A673 (cell line): Measurements from ENCODE around the gene SDHC. TPM values are rescaled to one million over a fixed set of nuclear protein-coding genes. Genes with fewer than 3 reads are reported as not detected.
"Not testable (repeated sequence)": the region's sequence is repeated elsewhere in the genome, so short reads cannot be mapped to it uniquely, and the experiment has no call there.

Experiments used
- BruUV-seq: library from RNA; stranded (reverse); fragments of 400-500 nt; replicated peaks from 2 replicates; lab custom pipeline; 2021; lab: Mats Ljungman, UMichigan
- CTCF ChIA-PET: fragments of 300-600 bp; sonication (Branson Sonifier 250); formaldehyde crosslinking; loops from one replicate; lab custom pipeline; 2022; ENCODE audit warnings: antibody characterized with exemption; lab: Charles Lee
- POLR2A ChIA-PET: fragments of 300-600 bp; sonication (Branson Sonifier 250); formaldehyde crosslinking; loops from one replicate; lab custom pipeline; 2022; ENCODE audit warnings: antibody characterized with exemption; ENCODE audit not compliant: low non-redundant PET; lab: Charles Lee
- DNase-seq: peaks from one replicate; pipeline ENCODE4 v3.0.0-alpha.2; 2015; ENCODE audit warnings: low spot score
- H3K27ac ChIP-seq: fragments of 200-600 bp; sonication (generic); 2 replicates; pipeline ENCODE4 v1.5.1; 2016; ENCODE audit warnings: mixed run types, low read depth, mild to moderate bottlenecking, mixed read lengths, antibody characterized with exemption, low read length; ENCODE audit not compliant: poor library complexity, severe bottlenecking
- H3K27me3 ChIP-seq: fragments of 200-600 bp; sonication (generic); replicated peaks from 2 replicates; pipeline ENCODE4 v1.6.1; 2017; ENCODE audit warnings: mixed run types, low read depth, mild to moderate bottlenecking, mixed read lengths, antibody characterized with exemption, low read length; ENCODE audit not compliant: insufficient read depth, poor library complexity
- H3K36me3 ChIP-seq: fragments of 200-600 bp; sonication (generic); 2 replicates; pipeline ENCODE4 v1.6.1; 2016; ENCODE audit warnings: mixed run types, mild to moderate bottlenecking, mixed read lengths, antibody characterized with exemption, low read length; ENCODE audit not compliant: insufficient read depth, poor library complexity, severe bottlenecking
- H3K4me1 ChIP-seq: fragments of 200-600 bp; sonication (generic); 2 replicates; pipeline ENCODE4 v1.6.1; 2017; ENCODE audit warnings: mixed run types, mild to moderate bottlenecking, mixed read lengths, antibody characterized with exemption, low read length; ENCODE audit not compliant: insufficient read depth, poor library complexity, severe bottlenecking
- H3K4me3 ChIP-seq: fragments of 200-600 bp; sonication (generic); 2 replicates; pipeline ENCODE4 v1.5.1; 2016; ENCODE audit warnings: low read depth, mixed run types, mild to moderate bottlenecking, mixed read lengths, low read length; ENCODE audit not compliant: poor library complexity, severe bottlenecking
- H3K9me3 ChIP-seq: fragments of 200-600 bp; sonication (generic); 2 replicates; pipeline ENCODE4 v1.6.1; 2016; ENCODE audit warnings: mixed run types, low read depth, mild to moderate bottlenecking, mixed read lengths, antibody characterized with exemption, low read length; ENCODE audit not compliant: poor library complexity, severe bottlenecking
- EZH2 ChIP-seq: fragments of 200-600 bp; sonication (generic); IDR thresholded peaks from 2 replicates; pipeline ENCODE4 v1.6.1; 2017; ENCODE audit warnings: borderline replicate concordance, low read depth, mild to moderate bottlenecking, mixed read lengths, antibody characterized with exemption, low read length; ENCODE audit not compliant: poor library complexity, severe bottlenecking
- intact Hi-C: fragments of 100-400 bp; cut with micrococcal nuclease; formaldehyde crosslinking; loops from one replicate; pipeline ENCODE4 v1.10.0; 2022; ENCODE audit not compliant: unreplicated experiment
- total RNA-seq: library from RNA; stranded (reverse); gene quantifications from 2 replicates; pipeline ENCODE4 v1.2.3, GENCODE V29; 2021
- TF ChIP-seq, protein P1 (sequence below): fragments of 300-800, 200-600 bp; sonication (generic); conservative IDR thresholded peaks from 2 replicates; pipeline ENCODE4 v1.5.1; 2017; ENCODE audit warnings: low read depth, mild to moderate bottlenecking, antibody characterized with exemption, low read length, moderate library complexity, mixed read lengths

SDHC gene
- total RNA-seq, 1 experiment from 2014 or later: 228 TPM

DNA sequence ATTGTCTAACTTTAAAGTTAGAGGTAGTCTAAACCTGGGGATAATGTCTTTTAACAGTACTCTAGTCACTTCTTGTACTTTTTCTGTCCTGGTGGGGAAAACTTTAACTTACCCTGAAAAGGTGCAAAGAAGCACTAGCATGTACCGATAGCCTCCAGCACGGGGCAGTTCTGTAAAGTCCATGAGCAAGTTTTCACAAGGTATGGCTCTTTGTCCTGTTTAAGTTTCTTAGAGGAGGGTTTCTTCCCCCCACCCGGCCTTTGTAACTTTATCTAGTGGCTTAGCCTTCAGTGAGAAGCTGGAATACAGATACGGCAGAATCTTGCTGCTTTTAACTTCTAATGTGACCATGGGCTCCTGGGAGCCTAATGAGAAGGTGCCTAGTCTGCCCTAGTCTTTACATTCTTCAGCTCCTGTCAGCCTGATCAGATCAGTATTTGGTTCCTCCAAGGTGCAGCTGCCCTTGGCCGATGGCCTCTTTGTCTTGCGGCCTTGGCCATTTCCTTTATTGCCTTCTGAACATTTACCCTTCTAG is 93.3 kb downstream of the SDHC start:
- CTCF ChIA-PET: no interaction called here
- DNase-seq: no peak
- Histone ChIP-seq H3K4me3 (no peak overlapping the region), H3K36me3 (no peaks in the 10 kb centered on the region), H3K9me3 (no peaks in the 10 kb centered on the region), H3K27me3 (no peaks in the 10 kb centered on the region), H3K27ac (no peak overlapping the region), H3K4me1 (no peaks in the 10 kb centered on the region)
- BruUV-seq: no TSS peak
- TF ChIP-seq EZH2: no peak
- TF ChIP-seq, protein P1, sequence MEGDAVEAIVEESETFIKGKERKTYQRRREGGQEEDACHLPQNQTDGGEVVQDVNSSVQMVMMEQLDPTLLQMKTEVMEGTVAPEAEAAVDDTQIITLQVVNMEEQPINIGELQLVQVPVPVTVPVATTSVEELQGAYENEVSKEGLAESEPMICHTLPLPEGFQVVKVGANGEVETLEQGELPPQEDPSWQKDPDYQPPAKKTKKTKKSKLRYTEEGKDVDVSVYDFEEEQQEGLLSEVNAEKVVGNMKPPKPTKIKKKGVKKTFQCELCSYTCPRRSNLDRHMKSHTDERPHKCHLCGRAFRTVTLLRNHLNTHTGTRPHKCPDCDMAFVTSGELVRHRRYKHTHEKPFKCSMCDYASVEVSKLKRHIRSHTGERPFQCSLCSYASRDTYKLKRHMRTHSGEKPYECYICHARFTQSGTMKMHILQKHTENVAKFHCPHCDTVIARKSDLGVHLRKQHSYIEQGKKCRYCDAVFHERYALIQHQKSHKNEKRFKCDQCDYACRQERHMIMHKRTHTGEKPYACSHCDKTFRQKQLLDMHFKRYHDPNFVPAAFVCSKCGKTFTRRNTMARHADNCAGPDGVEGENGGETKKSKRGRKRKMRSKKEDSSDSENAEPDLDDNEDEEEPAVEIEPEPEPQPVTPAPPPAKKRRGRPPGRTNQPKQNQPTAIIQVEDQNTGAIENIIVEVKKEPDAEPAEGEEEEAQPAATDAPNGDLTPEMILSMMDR: no peak
- intact Hi-C loops: no loop called here
- POLR2A ChIA-PET: no interaction called here

DNA sequence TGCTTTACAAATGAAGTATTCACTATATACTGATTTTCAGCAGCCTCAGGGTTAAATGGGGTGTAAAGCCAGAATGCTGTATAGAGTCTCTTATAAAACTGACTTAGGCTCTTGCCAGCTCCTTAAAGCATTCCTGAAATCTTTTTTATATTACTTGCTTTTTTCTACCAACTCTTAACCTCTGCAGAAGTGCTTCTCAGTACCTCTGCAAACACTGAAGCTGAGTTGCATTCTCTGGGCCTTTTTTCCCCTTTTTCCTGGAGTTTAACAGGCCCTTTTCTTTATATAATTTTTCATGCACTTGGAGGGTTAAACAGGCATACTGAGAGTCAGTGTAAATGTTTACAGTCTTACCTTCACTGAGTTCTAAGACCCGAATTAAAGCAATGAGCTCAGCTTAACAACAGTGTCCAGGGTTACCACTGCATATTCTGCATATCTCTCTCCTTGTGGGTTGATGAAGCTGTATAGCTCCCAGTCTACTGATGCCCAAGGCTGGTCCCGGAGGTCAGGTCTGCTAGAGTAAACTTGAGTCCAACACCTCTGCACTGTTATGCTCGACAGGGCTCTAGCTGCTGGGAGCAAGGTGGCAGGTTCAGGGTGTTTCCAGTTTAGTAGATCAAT is 94.4 kb downstream of the SDHC start:
- DNase-seq: no peak
- no TSS peak for BruUV-seq
- POLR2A ChIA-PET: no interaction called here

DNA sequence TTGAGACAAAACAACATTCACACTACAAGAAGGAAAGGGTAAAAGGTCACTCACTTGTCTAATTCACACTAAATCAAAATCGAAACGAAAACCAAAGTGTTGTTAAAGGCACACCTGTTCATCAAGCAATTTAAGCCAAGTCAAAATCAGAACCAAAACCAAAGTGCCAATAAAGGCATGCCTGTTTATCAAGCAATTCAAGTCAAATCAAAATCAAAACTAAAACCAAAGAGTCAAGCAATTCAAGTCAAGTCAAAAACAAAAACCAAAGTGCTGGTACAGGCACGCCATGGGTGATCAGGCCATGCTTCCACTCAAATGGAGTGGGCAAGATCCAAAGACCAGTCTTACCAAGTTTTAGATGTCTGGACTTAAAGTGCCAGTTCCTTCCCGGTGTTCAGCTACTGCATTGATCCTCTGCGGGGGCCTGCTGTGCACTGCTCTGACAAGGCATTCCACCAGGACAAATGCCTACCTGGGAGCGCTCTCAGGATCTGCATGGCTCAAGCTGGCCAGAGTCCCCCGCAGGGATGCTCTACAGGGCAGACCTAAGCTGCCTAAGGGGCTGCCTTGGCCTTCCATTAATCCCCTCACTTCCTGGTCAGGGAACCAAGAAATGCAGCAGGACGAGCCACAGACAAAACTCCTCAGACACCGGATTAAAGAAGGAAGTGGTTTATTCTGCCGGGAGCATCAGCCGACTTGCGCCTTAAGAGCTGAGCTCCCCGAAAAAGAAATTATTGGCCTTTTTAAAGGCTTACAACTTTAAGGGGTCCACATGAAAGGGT is 95.9 kb downstream of the SDHC start:
- intact Hi-C loops, CTCF ChIA-PET, H3K36me3 ChIP-seq, H3K4me3 ChIP-seq, POLR2A ChIA-PET, H3K27ac ChIP-seq, DNase-seq, H3K4me1 ChIP-seq, H3K9me3 ChIP-seq, H3K27me3 ChIP-seq, BruUV-seq: not testable (repeated sequence)

More for the DNA sequence above, 94.4 kb downstream of the SDHC start:
- no peaks in the 10 kb centered on the region for H3K36me3 ChIP-seq
- no peaks in the 10 kb centered on the region for H3K9me3 ChIP-seq
- no peak overlapping the region for H3K27ac ChIP-seq
- intact Hi-C loops: no loop called here
- CTCF ChIA-PET: no interaction called here
- H3K27me3 ChIP-seq: no peaks in the 10 kb centered on the region
- H3K4me3 ChIP-seq: no peak overlapping the region
- no peak for TF ChIP-seq EZH2
- TF ChIP-seq, protein P1: no peak
- no peaks in the 10 kb centered on the region for H3K4me1 ChIP-seq

DNA sequence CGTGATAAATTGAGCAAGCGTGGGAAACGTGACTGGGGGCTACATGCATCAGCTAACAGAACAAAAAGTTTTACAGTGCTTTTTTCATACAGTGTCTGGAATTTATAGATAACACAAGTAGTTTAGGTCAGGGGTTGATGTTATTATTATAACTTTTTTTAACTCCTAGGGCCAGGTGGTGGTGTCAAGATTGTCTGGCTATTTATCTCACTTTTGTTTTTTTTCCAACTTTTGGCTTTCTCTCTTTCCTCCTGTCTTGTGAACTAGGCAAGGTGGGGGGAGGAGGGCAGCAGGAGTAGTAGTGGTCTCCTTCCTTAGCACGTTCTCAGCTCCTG is 96.4 kb downstream of the SDHC start:
- H3K9me3 ChIP-seq, H3K4me1 ChIP-seq, H3K4me3 ChIP-seq, H3K27ac ChIP-seq, CTCF ChIA-PET, intact Hi-C loops, H3K27me3 ChIP-seq, H3K36me3 ChIP-seq, POLR2A ChIA-PET, BruUV-seq, DNase-seq: not testable (repeated sequence)

Other genes with a start within 250 kb of the SDHC start
- not detected in 2 replicates for gene ARHGAP30, start 244.5 kb upstream of the SDHC start, total RNA-seq
- gene NECTIN4, start 224.8 kb upstream of the SDHC start, total RNA-seq: not detected in 2 replicates
- 1.7 and 4.8 TPM in 2 replicates for gene KLHDC9, start 216.0 kb upstream of the SDHC start, total RNA-seq
- 131 and 133 TPM in 2 replicates for gene PFDN2, start 196.3 kb upstream of the SDHC start, total RNA-seq
- gene NIT1, start 196.3 kb upstream of the SDHC start, total RNA-seq: 29.3 and 40.3 TPM in 2 replicates
- 53.0 and 54.6 TPM in 2 replicates for gene DEDD, start 181.7 kb upstream of the SDHC start, total RNA-seq
- gene UFC1, start 160.4 kb upstream of the SDHC start, total RNA-seq: 73.6 and 82.7 TPM in 2 replicates
- 46.2 and 51.8 TPM in 2 replicates for gene USP21, start 154.9 kb upstream of the SDHC start, total RNA-seq
- 24.3 and 25.2 TPM in 2 replicates for gene PPOX, start 148.0 kb upstream of the SDHC start, total RNA-seq
- 47.9 and 55.1 TPM in 2 replicates for gene B4GALT3, start 136.9 kb upstream of the SDHC start, total RNA-seq
- gene ADAMTS4, start 115.3 kb upstream of the SDHC start, total RNA-seq: 28.6 and 31.6 TPM in 2 replicates
- 123 and 133 TPM in 2 replicates for gene NDUFS2, start 112.0 kb upstream of the SDHC start, total RNA-seq
- gene FCER1G, start 99.1 kb upstream of the SDHC start, total RNA-seq: 1.2 and 1.5 TPM in 2 replicates
- gene APOA2, start 90.8 kb upstream of the SDHC start, total RNA-seq: not detected in 2 replicates
- 14.0 TPM in 2 replicates for gene TOMM40L, start 88.3 kb upstream of the SDHC start, total RNA-seq
- gene NR1I3, start 76.2 kb upstream of the SDHC start, total RNA-seq: not detected in 2 replicates
- not detected in 2 replicates for gene PCP4L1, start 55.6 kb upstream of the SDHC start, total RNA-seq
- 2.6 and 2.8 TPM in 2 replicates for gene MPZ, start 4.4 kb upstream of the SDHC start, total RNA-seq
- not detected in 2 replicates for gene CFAP126, start 53.5 kb downstream of the SDHC start, total RNA-seq
- gene FCGR2A, start 191.1 kb downstream of the SDHC start, total RNA-seq: not detected in 2 replicates
- 0.28 and 0.37 TPM in 2 replicates for gene HSPA6, start 210.2 kb downstream of the SDHC start, total RNA-seq
- gene FCGR3A, start 235.4 kb downstream of the SDHC start, total RNA-seq: not detected in 2 replicates